ENCODE results near the gene MEOX1. TPM values are rescaled to one million over a fixed set of nuclear protein-coding genes. Genes with fewer than 3 reads are reported as not detected.

MEOX1 gene
- total and polyA plus RNA-seq, 2 of the 8 experiments (the other 6 are each of a cell fraction or from before 2014, with no cell fraction given): not detected

DNA sequence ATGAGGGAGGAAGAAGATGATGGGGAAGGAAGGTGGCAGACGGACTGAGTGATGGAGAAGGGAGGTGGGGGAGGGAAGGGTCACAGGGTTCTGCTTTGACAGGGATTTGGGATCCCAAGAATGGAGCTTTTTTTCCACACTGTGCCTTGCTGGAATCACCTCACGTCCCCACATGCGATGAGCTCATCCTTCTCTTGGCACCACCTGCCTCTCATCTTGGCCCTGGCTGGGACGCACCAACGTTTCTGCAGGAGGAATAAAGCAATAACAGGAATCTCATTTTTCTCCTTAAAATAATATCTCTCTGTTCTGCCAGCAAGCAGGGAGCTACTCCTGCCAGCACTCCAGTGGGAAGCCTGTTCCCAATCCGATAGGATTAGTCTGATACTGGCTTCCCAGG is 47.8 kb downstream of the MEOX1 start:
- no peak overlapping the region for H2AFZ ChIP-seq (ENCODE audit: low read length)
- H4K91ac ChIP-seq (replicated peaks; ENCODE audit: insufficient read length, low read length): no peak overlapping the region
- no peak overlapping the region for H2AK5ac ChIP-seq (ENCODE audit: low read depth, low read length)
- no peak for DNase-seq (ENCODE audit: low read depth in 1 of 2, low spot score in 2 of 2)
- no peak overlapping the region for H3K18ac ChIP-seq (ENCODE audit: extremely low read depth, low read length)
- no peaks in the 10 kb centered on the region; the same call in 1 of the 2 replicates for H3K23me2 ChIP-seq (ENCODE audit: low read depth, low read length)
- H3K79me2 ChIP-seq (ENCODE audit: control insufficient read depth in 1 of 2, insufficient read depth in 2 of 2, low read length in 2 of 2): no peaks in the 10 kb centered on the region
- no peak overlapping the region for H2BK12ac ChIP-seq (ENCODE audit: low read depth, low read length)
- H2BK5ac ChIP-seq (ENCODE audit: low read depth, low read length): no peak overlapping the region
- H4K8ac ChIP-seq (ENCODE audit: extremely low read depth, insufficient read depth, low read length): no peak overlapping the region
- H2BK120ac ChIP-seq (replicated peaks; ENCODE audit: low read depth, low read length): no peak overlapping the region
- H3K4ac ChIP-seq (replicated peaks; ENCODE audit: insufficient read length, low read depth, low read length): no peak overlapping the region
- no peaks in the 10 kb centered on the region for H3K79me1 ChIP-seq (ENCODE audit: low read depth, low read length)
- no peak overlapping the region for H3K4me3 ChIP-seq (ENCODE audit: extremely low read depth in 1 of 4, insufficient read depth in 2 of 4, low read depth in 3 of 4, low read length in 4 of 4)
- no peak overlapping the region for H3K4me2 ChIP-seq (ENCODE audit: insufficient read depth in 1 of 2, low read depth in 2 of 2, low read length in 2 of 2)
- no peaks in the 10 kb centered on the region for H3K36me3 ChIP-seq (ENCODE audit: control insufficient read depth in 2 of 4, insufficient read depth in 4 of 4, low read length in 3 of 4)
- H3K9ac ChIP-seq (replicated peaks in 1 of 4; ENCODE audit: extremely low read depth in 1 of 4, low read depth in 3 of 4, low read length in 3 of 4): no peak overlapping the region
- no peak overlapping the region for H3K14ac ChIP-seq (ENCODE audit: insufficient read length)
- H3K4me1 ChIP-seq (replicated peaks in 1 of 4; ENCODE audit: control insufficient read depth in 3 of 4, insufficient read depth in 4 of 4, low read length in 3 of 4): no peaks in the 10 kb centered on the region
- no peak overlapping the region for H3K23ac ChIP-seq (ENCODE audit: insufficient read length)
- no peak overlapping the region for H2BK20ac ChIP-seq (ENCODE audit: low read length)
- H3K56ac ChIP-seq (replicated peaks; ENCODE audit: insufficient read length, low read depth, low read length): no peak overlapping the region
- FAIRE-seq: no peak
- H4K20me1 ChIP-seq (replicated peaks in 1 of 2; ENCODE audit: control insufficient read depth in 1 of 2, insufficient read depth in 2 of 2, low read length in 2 of 2): no peaks in the 10 kb centered on the region
- CTCF ChIA-PET (ENCODE audit: partially characterized antibody): interaction anchor here (0.6 to 1.7 kb wide), 10 partner anchors 9 to 153 kb away, joined by 3 to 7 read pairs (median 4); no protein-coding TSS in a partner anchor
- POLR2A ChIA-PET (ENCODE audit: partially characterized antibody): interaction anchor here (0.7 to 1.3 kb wide), 2 partner anchors 14 to 38 kb away, joined by 3 read pairs; no protein-coding TSS in a partner anchor
- H3K9me3 ChIP-seq (ENCODE audit: insufficient read depth in 2 of 2, low read depth in 1 of 2, low read length in 1 of 2): peaks cover 0 to 4% of the 10 kb centered on the region in 2 experiments; a peak in 1 of 4 replicates
- no peaks in the 10 kb centered on the region for H3K27me3 ChIP-seq (replicated peaks in 1 of 4; ENCODE audit: control insufficient read depth in 3 of 4, extremely low read depth in 1 of 4, insufficient read depth in 3 of 4, low read length in 3 of 4)
- WGBS, 2 experiments (ENCODE audit: extremely low coverage in 1 of 2, insufficient coverage in 1 of 2, insufficient read length in 1 of 2, insufficient replicate concordance in 2 of 2, low coverage in 1 of 2, low lambda C conversion rate in 2 of 2, missing lambda C conversion rate in 1 of 2): 78% methylated on average over 6 of the region's 6 CpGs; no CpG with 5 or more reads in 1 of the 2 experiments
- H2BK15ac ChIP-seq (ENCODE audit: low read length): no peak overlapping the region
- H4K5ac ChIP-seq (ENCODE audit: insufficient read length, low read depth, low read length): no peak overlapping the region
- no peak overlapping the region for H3K27ac ChIP-seq (ENCODE audit: low read depth, low read length)
